Measurements from ENCODE around the gene GALNTL6. TPM values are rescaled to one million over a fixed set of nuclear protein-coding genes. Genes with fewer than 3 reads are reported as not detected.

GALNTL6 gene
- total RNA-seq, 1 experiment from 2014 or later: not detected

- no peaks in the 10 kb centered on the region for H3K36me3 ChIP-seq (ENCODE audit: control insufficient read depth in 1 of 2, insufficient read depth in 2 of 2, low read length in 2 of 2)
- H3K4me3 ChIP-seq (replicated peaks in 1 of 2; ENCODE audit: low read depth in 1 of 2, low read length in 2 of 2): no peak overlapping the region
- RAD21 ChIA-PET (ENCODE audit: low non-redundant PET in 1 of 2, low total read pairs in 2 of 2, uncharacterized antibody in 2 of 2, unreplicated experiment in 2 of 2): no interaction called here
- no peak overlapping the region for H3K4me2 ChIP-seq (ENCODE audit: low read length)
- TF ChIP-seq MAX (IDR thresholded peaks at IDR 0.05) (no peak), SP1 (IDR thresholded peaks at IDR 0.05; ENCODE audit: low read depth) (no peak), CBX3 (IDR thresholded peaks at IDR 0.05; ENCODE audit: low read depth) (no peak)
- H3K79me2 ChIP-seq (ENCODE audit: insufficient read depth, low read length): no peaks in the 10 kb centered on the region
- ATAC-seq (no peak), DNase-seq (ENCODE audit: low read depth, low spot score) (no peak)
- POLR2A ChIA-PET: no interaction called here
- no TSS peak for BruUV-seq (replicated peaks)
- CTCF ChIA-PET: no interaction called here
- H3K9ac ChIP-seq (ENCODE audit: low read length): no peak overlapping the region
- H4K20me1 ChIP-seq (ENCODE audit: insufficient read depth): no peaks in the 10 kb centered on the region
- no peak overlapping the region for H2AFZ ChIP-seq (ENCODE audit: low read depth, low read length, poor library complexity, severe bottlenecking)
- H3K27ac ChIP-seq (ENCODE audit: low read depth, low read length): no peak overlapping the region
- H3K27me3 ChIP-seq (ENCODE audit: insufficient read depth, low read length): no peaks in the 10 kb centered on the region
- intact Hi-C loops (cut with micrococcal nuclease): no loop called here
- H3K9me3 ChIP-seq (ENCODE audit: control insufficient read depth in 1 of 2, insufficient read depth in 1 of 2, low read depth in 1 of 2, low read length in 2 of 2): no peaks in the 10 kb centered on the region
- H3K9me2 ChIP-seq (ENCODE audit: insufficient read depth): no peaks in the 10 kb centered on the region
- H3K4me1 ChIP-seq (ENCODE audit: control insufficient read depth in 1 of 2, insufficient read depth in 2 of 2, low read length in 2 of 2): no peaks in the 10 kb centered on the region
These were observed 993.6 kb downstream of the GALNTL6 start for GRCh38 chr4:172806841-172807240.

DNA sequence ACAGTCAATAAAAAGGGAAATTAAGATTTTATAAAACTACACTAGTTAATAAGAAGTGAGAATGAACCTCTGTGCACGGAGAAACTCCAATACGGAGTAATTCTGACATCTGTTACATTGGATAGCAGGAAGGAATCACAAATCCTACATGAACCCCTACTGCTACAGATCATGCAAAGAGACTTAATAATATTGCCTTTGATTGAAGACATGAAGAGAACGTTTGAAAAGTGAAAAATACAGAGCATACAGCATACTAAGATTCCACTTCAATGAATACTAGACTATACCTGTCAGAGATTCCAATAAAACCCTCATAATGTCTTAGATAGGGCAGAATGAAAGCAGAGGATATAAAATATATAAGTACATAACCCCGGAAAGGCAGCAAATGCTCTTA is 995.0 kb downstream of the GALNTL6 start:
- Histone ChIP-seq H2AFZ (ENCODE audit: low read depth, low read length, poor library complexity, severe bottlenecking) (no peak overlapping the region), H4K20me1 (ENCODE audit: insufficient read depth) (no peaks in the 10 kb centered on the region), H3K36me3 (ENCODE audit: control insufficient read depth in 1 of 2, insufficient read depth in 2 of 2, low read length in 2 of 2) (no peaks in the 10 kb centered on the region), H3K9ac (ENCODE audit: low read length) (no peak overlapping the region), H3K27ac (ENCODE audit: low read depth, low read length) (no peak overlapping the region), H3K9me2 (ENCODE audit: insufficient read depth) (no peaks in the 10 kb centered on the region), H3K4me3 (replicated peaks in 1 of 2; ENCODE audit: low read depth in 1 of 2, low read length in 2 of 2) (no peak overlapping the region), H3K79me2 (ENCODE audit: insufficient read depth, low read length) (no peaks in the 10 kb centered on the region), H3K4me2 (ENCODE audit: low read length) (no peak overlapping the region), H3K9me3 (ENCODE audit: control insufficient read depth in 1 of 2, insufficient read depth in 1 of 2, low read depth in 1 of 2, low read length in 2 of 2) (no peaks in the 10 kb centered on the region), H3K27me3 (ENCODE audit: insufficient read depth, low read length) (no peaks in the 10 kb centered on the region), H3K4me1 (ENCODE audit: control insufficient read depth in 1 of 2, insufficient read depth in 2 of 2, low read length in 2 of 2) (no peaks in the 10 kb centered on the region)
- intact Hi-C loops (cut with micrococcal nuclease): no loop called here
- ATAC-seq (no peak), DNase-seq (ENCODE audit: low read depth, low spot score) (no peak)
- BruUV-seq (replicated peaks): no TSS peak
- ChIA-PET POLR2A (no interaction called here), CTCF (no interaction called here), RAD21 (ENCODE audit: low non-redundant PET in 1 of 2, low total read pairs in 2 of 2, uncharacterized antibody in 2 of 2, unreplicated experiment in 2 of 2) (no interaction called here)
- TF ChIP-seq SP1 (IDR thresholded peaks at IDR 0.05; ENCODE audit: low read depth): no peak
- no peak for TF ChIP-seq CEBPB (IDR thresholded peaks at IDR 0.05; ENCODE audit: low read depth)
- no peak for TF ChIP-seq EZH2phosphoT487 (IDR thresholded peaks at IDR 0.05; ENCODE audit: borderline replicate concordance)
- no peak for TF ChIP-seq POLR2AphosphoS5 (IDR thresholded peaks at IDR 0.05; ENCODE audit: low read depth, low read length)
- no peak for TF ChIP-seq TCF7L2 (IDR thresholded peaks at IDR 0.05; ENCODE audit: borderline replicate concordance, extremely low read depth, insufficient read depth, insufficient read length)
- TF ChIP-seq EZH2 (IDR thresholded peaks at IDR 0.05): no peak
- no peak for TF ChIP-seq FOSL1 (IDR thresholded peaks at IDR 0.05; ENCODE audit: low read depth)
- TF ChIP-seq JUND (IDR thresholded peaks at IDR 0.05): no peak
- TF ChIP-seq ATF3 (IDR thresholded peaks at IDR 0.05): no peak
